ENCODE results near the gene ALDH1B1.

GRCh38 chr9:38355115-38355514 lies 37.4 kb upstream of the ALDH1B1 start:
- TF ChIP-seq POLR2A (IDR thresholded peaks at IDR 0.05; ENCODE audit: extremely low read depth, insufficient read length) (no peak), CTCF (IDR thresholded peaks at IDR 0.05; ENCODE audit: low read depth, low read length) (no peak), MAX (IDR thresholded peaks at IDR 0.05; ENCODE audit: low read depth, low read length) (no peak), MYC (IDR thresholded peaks at IDR 0.05; ENCODE audit: low read depth, low read length) (no peak)
